SK-N-SH (cell line): ENCODE measurements around the gene IGHMBP2. TPM values are rescaled to one million over a fixed set of nuclear protein-coding genes. Genes with fewer than 3 reads are reported as not detected.
A peak's percentile ranks its signal among the peaks of the same experiment; 100 is the strongest.
"Not testable (repeated sequence)": the region's sequence is repeated elsewhere in the genome, so short reads cannot be mapped to it uniquely, and the experiment has no call there.

Experiments
- CTCF ChIA-PET: fragments of 300-600, 350-600 bp; formaldehyde crosslinking; extraction: SDS; loops from one replicate; lab custom pipeline; 2021; lab: Yijun Ruan, JAX
- POLR2A ChIA-PET: fragments of 350-600 bp; sonication (Branson Sonifier 250); formaldehyde crosslinking; extraction: SDS; loops from one replicate; lab custom pipeline; 2020; ENCODE audit warnings: antibody characterized with exemption, inconsistent platforms; lab: Yijun Ruan, JAX
- DNase-seq: peaks from one replicate; pipeline ENCODE4 v3.0.0; 2012
- H2AFZ ChIP-seq: fragments of 200-600 bp; sonication (generic); 2 replicates; pipeline ENCODE4 v1.8.1; 2016; ENCODE audit warnings: antibody characterized with exemption, mild to moderate bottlenecking, low read depth
- H3F3A ChIP-seq: fragments of 200-600 bp; sonication (generic); replicated peaks from 2 replicates; pipeline ENCODE3; 2016; ENCODE audit warnings: antibody characterized with exemption, mild to moderate bottlenecking; ENCODE audit not compliant: insufficient read depth
- H3K27ac ChIP-seq, 2 experiments: fragments of 200-500 bp in 1 of 2; fragments of 200-600 bp in 1 of 2; sonication (Bioruptor generic) in 1 of 2; sonication (generic), shearing (Covaris generic) in 1 of 2; 2 replicates each; pipeline versions ENCODE4 v1.5.1 to v1.6.1; 2014 to 2016; ENCODE audit warnings: low read depth in 2 of 2, inconsistent platforms in 1 of 2, low read length in 1 of 2, mild to moderate bottlenecking in 1 of 2, mixed read lengths in 1 of 2
- H3K27me3 ChIP-seq: fragments of 200-600 bp; sonication (generic), shearing (Covaris generic); 2 replicates; pipeline ENCODE4 v1.6.1; 2016; ENCODE audit warnings: mixed run types; ENCODE audit not compliant: insufficient read depth
- H3K36me3 ChIP-seq, 2 experiments: fragments of 200-500 bp in 1 of 2; fragments of 200-600 bp in 1 of 2; sonication (Bioruptor generic) in 1 of 2; sonication (generic) in 1 of 2; replicated peaks in 1 of 2; 2 replicates each; pipeline versions ENCODE3 to v1.5.1; 2014 to 2016; ENCODE audit warnings: low read length in 1 of 2, mild to moderate bottlenecking in 1 of 2; ENCODE audit not compliant: insufficient read depth in 2 of 2, control insufficient read depth in 1 of 2
- H3K4me1 ChIP-seq, 2 experiments: fragments of 200-500 bp in 1 of 2; fragments of 200-600 bp in 1 of 2; sonication (Bioruptor generic) in 1 of 2; sonication (generic), shearing (Covaris generic) in 1 of 2; 2 replicates each; pipeline versions ENCODE4 v1.5.1 to v1.6.1; 2014 to 2016; ENCODE audit warnings: low read depth in 1 of 2, low read length in 1 of 2, mixed run types in 1 of 2; ENCODE audit not compliant: insufficient read depth in 2 of 2, control insufficient read depth in 1 of 2
- H3K4me2 ChIP-seq: fragments of 200-600 bp; sonication (generic), shearing (Covaris generic); 2 replicates; pipeline ENCODE4 v1.6.1; 2017; ENCODE audit warnings: mixed run types
- H3K4me3 ChIP-seq, 2 experiments: fragments of 200-500 bp in 1 of 2; fragments of 200-600 bp in 1 of 2; sonication (Bioruptor generic) in 1 of 2; sonication (generic), shearing (Covaris generic) in 1 of 2; 2 replicates each; pipeline versions ENCODE4 v1.5.1 to v1.8.1; 2014 to 2016; ENCODE audit warnings: low read depth in 2 of 2, inconsistent platforms in 1 of 2, low read length in 1 of 2, mild to moderate bottlenecking in 1 of 2, mixed read lengths in 1 of 2, moderate library complexity in 1 of 2
- H3K79me2 ChIP-seq: fragments of 200-600 bp; sonication (generic); 2 replicates; pipeline ENCODE4 v1.8.1; 2017; ENCODE audit warnings: mild to moderate bottlenecking; ENCODE audit not compliant: insufficient read depth
- H3K9ac ChIP-seq: fragments of 200-600 bp; sonication (generic); 2 replicates; pipeline ENCODE4 v1.6.1; 2017; ENCODE audit warnings: mixed run types
- H3K9me2 ChIP-seq: fragments of 200-600 bp; sonication (generic); 2 replicates; pipeline ENCODE4 v1.6.1; 2017; ENCODE audit warnings: mixed run types
- H3K9me3 ChIP-seq: fragments of 200-600 bp; sonication (generic); 2 replicates; pipeline ENCODE4 v1.6.1; 2017; ENCODE audit warnings: mixed run types, mild to moderate bottlenecking, moderate library complexity
- H4K20me1 ChIP-seq: fragments of 200-600 bp; sonication (generic); 2 replicates; pipeline ENCODE4 v1.6.1; 2017; ENCODE audit warnings: mild to moderate bottlenecking, mixed run types; ENCODE audit not compliant: insufficient read depth
- ELF1 ChIP-seq: IDR thresholded peaks from 2 replicates; pipeline ENCODE4 v1.4.0; 2012
- EP300 ChIP-seq, 2 experiments: IDR thresholded peaks; 2 replicates each; pipeline versions ENCODE4 v1.4.0 to v1.6.1; 2012; ENCODE audit warnings: borderline replicate concordance in 1 of 2, low read depth in 1 of 2, low read length in 1 of 2
- EZH2phosphoT487 ChIP-seq: fragments of 200-600 bp; sonication (generic); IDR thresholded peaks from 2 replicates; pipeline ENCODE4 v1.6.1; 2017; ENCODE audit warnings: low read depth, mixed run types, mild to moderate bottlenecking, antibody characterized with exemption, moderate library complexity, borderline replicate concordance
- FOSL2 ChIP-seq: IDR thresholded peaks from 2 replicates; pipeline ENCODE4 v1.4.0; 2012; ENCODE audit warnings: low read depth, mild to moderate bottlenecking, moderate library complexity, borderline replicate concordance
- GABPA ChIP-seq: IDR thresholded peaks from 2 replicates; pipeline ENCODE4 v1.4.0; 2012; ENCODE audit warnings: low read depth, mild to moderate bottlenecking
- NFIC ChIP-seq: IDR thresholded peaks from 2 replicates; pipeline ENCODE4 v1.4.0; 2012; ENCODE audit warnings: borderline replicate concordance
- RXRA ChIP-seq: IDR thresholded peaks from 2 replicates; pipeline ENCODE4 v1.4.0; 2012; ENCODE audit warnings: low read depth, mild to moderate bottlenecking, borderline replicate concordance
- YY1 ChIP-seq: IDR thresholded peaks from 2 replicates; pipeline ENCODE4 v1.4.0; 2012; ENCODE audit warnings: low read depth, mild to moderate bottlenecking
- WGBS: methylation state at CpG from one replicate; pipeline ENCODE4 v1.1.6; 2017; ENCODE audit warnings: low lambda C conversion rate; 5-methylcytosine and 5-hydroxymethylcytosine counted together
- polyA plus RNA-seq, 3 experiments: library from polyadenylated mRNA; depleted of rRNA; stranded (reverse); fragments of >200 nt; gene quantifications; 2 replicates each; pipeline ENCODE4 v1.2.3, GENCODE V29; 2012
- TF ChIP-seq, protein P1 (sequence below): IDR thresholded peaks from 2 replicates; pipeline ENCODE4; 2012

IGHMBP2 gene
- polyA plus RNA-seq, 1 of the 3 experiments (the other 2 are of a cell fraction): 9.0 TPM

DNA sequence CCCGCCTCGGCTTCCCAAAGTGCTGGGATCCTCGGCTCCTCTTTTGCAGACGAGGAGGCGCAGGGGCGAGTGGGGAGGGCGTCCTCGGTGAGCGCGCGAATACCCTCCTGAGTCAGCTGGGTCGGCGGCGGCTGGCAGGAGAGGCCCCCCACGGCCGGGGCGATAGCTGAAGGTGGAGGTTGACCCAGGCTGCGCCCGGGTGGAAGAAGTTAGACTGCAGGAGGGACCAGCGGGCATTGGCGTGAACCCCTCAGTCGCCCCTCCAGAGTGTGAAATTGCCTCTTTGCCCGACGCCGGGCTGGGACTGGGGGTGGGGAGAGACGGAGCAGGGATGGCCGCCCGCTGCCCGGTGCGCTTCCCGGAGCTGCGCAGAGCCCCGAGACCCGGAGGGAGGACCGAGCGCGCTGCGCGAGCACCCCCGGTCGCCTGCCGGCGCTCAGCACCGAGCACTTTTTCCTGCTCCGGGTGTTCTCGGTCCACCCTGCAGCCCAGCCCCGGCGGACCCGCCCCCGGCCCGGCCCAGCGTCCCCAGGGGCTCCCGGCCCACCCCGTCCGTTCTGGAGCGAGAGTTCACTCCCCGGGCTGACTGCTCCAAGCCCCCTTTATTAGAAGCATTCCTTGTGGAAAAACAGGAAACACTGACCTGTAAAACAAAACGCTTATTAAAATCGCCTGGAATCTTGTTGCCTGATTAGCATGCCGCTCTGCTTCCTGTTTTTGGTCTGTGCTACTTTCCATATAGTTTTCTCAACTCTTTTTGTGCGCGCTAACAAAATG, 48.3 kb upstream of the IGHMBP2 start:
- Histone ChIP-seq H3F3A (no peaks in the 10 kb centered on the region), H2AFZ (no peak overlapping the region), H3K9ac (no peak overlapping the region), H3K27me3 (peaks cover 14% of the 10 kb centered on the region), H3K9me3 (no peaks in the 10 kb centered on the region), H3K9me2 (no peaks in the 10 kb centered on the region), H4K20me1 (no peaks in the 10 kb centered on the region), H3K36me3 (no peaks in the 10 kb centered on the region), H3K27ac (no peak overlapping the region), H3K4me1 (no peaks in the 10 kb centered on the region), H3K4me3 (peak overlapping the region in 1 of 2 experiments; percentile 14; a peak in 1 of 4 replicates), H3K79me2 (no peaks in the 10 kb centered on the region), H3K4me2 (no peak overlapping the region)
- ChIA-PET POLR2A (no interaction called here), CTCF (interaction anchor here (0.6 to 0.7 kb wide), 2 partner anchors 14 to 144 kb away, joined by 3 read pairs; partner anchors contain the start of gene CPT1A)
- 62% methylated on average over 17 of the region's 62 CpGs for WGBS
- DNase-seq: peak; percentile 75
- no peak for TF ChIP-seq YY1
- no peak for TF ChIP-seq NFIC
- TF ChIP-seq, protein P1, sequence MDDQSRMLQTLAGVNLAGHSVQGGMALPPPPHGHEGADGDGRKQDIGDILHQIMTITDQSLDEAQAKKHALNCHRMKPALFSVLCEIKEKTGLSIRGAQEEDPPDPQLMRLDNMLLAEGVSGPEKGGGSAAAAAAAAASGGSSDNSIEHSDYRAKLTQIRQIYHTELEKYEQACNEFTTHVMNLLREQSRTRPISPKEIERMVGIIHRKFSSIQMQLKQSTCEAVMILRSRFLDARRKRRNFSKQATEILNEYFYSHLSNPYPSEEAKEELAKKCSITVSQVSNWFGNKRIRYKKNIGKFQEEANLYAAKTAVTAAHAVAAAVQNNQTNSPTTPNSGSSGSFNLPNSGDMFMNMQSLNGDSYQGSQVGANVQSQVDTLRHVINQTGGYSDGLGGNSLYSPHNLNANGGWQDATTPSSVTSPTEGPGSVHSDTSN: no peak
- no peak for TF ChIP-seq EZH2phosphoT487
- no peak for TF ChIP-seq GABPA
- TF ChIP-seq EP300 (IDR thresholded peaks at IDR 0.05; ENCODE audit: borderline replicate concordance in 1 of 2, low read depth in 1 of 2, low read length in 1 of 2): no peak
- no peak for TF ChIP-seq ELF1
- no peak for TF ChIP-seq RXRA

DNA sequence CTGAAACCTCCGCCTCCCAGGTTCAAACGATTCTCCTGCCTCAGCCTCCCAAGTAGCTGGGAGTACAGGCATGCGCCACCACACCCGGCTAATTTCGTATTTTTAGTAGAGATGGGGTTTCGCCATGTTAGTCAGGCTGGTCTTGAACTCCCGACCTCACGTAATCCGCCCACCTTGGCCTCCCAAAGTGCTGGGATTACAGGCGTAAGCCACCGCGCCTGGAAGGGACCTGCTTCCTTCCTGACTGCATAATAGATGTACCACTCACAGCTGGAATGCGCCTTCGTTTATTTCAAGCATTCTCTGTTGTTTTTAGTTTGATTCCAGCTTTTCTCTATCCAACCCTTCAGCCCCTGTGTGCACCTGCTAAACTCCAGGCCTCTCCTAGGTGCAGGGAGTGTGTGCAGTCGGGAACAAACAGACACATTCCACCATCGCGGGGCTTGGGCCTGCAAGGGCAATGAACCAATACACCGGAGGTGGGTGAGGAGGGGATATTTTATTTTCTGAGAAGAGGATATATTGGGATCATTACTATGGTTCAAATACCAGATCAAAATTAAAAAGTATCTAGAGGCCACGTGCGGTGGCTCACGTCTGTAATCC, 47.2 kb upstream of the IGHMBP2 start:
- H3K9ac ChIP-seq, H3K4me3 ChIP-seq, H3K27ac ChIP-seq, H4K20me1 ChIP-seq, H3K4me1 ChIP-seq, DNase-seq, H3F3A ChIP-seq, H3K36me3 ChIP-seq, H3K9me2 ChIP-seq, H2AFZ ChIP-seq, POLR2A ChIA-PET, H3K4me2 ChIP-seq, H3K79me2 ChIP-seq, H3K9me3 ChIP-seq: not testable (repeated sequence)
- peaks cover 14% of the 10 kb centered on the region for H3K27me3 ChIP-seq
- CTCF ChIA-PET: interaction anchor here (0.6 kb wide), 1 partner anchor 502 kb away, joined by 3 read pairs; no protein-coding TSS in a partner anchor
- WGBS: 97% methylated on average over 21 of the region's 21 CpGs

DNA sequence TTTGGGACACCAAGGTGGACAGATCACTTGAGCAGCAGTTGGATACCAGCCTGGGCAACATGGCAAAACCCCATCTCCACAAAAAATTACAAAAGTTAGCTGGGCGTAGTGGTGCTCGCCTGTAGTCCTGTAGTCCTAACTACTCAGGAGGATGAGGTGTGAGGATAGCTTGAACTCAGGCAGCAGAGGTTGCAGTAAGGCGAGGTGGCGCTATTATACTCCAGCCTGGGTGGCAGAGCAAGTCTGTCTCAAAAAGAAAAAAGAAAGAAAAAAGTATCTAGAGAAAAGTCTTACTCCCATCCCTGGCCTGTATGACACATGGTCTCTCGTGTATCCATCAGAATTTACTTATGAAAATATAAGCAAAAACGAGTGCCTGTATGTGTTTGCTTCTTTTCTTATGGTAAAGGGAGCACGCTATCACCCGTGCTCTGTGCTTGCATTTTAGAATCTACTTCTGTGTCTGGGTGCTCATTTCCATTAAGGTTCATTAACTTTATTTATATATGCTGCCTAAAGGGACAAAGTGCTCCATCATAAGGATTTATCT, 46.6 kb upstream of the IGHMBP2 start:
- H4K20me1 ChIP-seq: no peaks in the 10 kb centered on the region
- no peaks in the 10 kb centered on the region for H3K4me1 ChIP-seq
- no peaks in the 10 kb centered on the region for H3F3A ChIP-seq
- no peaks in the 10 kb centered on the region for H3K9me3 ChIP-seq
- H3K27ac ChIP-seq: no peak overlapping the region
- DNase-seq: no peak
- H3K4me2 ChIP-seq: no peak overlapping the region
- WGBS: 82% methylated on average over 8 of the region's 8 CpGs
- CTCF ChIA-PET: interaction anchor here (0.6 kb wide), 1 partner anchor 503 kb away, joined by 3 read pairs; no protein-coding TSS in a partner anchor
- H3K4me3 ChIP-seq: no peak overlapping the region
- no peak overlapping the region for H2AFZ ChIP-seq
- peaks cover 14% of the 10 kb centered on the region for H3K27me3 ChIP-seq
- POLR2A ChIA-PET: no interaction called here
- H3K79me2 ChIP-seq: no peaks in the 10 kb centered on the region
- no peaks in the 10 kb centered on the region for H3K36me3 ChIP-seq
- TF ChIP-seq FOSL2 (no peak), NFIC (no peak)
- H3K9ac ChIP-seq: no peak overlapping the region
- no peaks in the 10 kb centered on the region for H3K9me2 ChIP-seq
